HFFc6 (cell line): ENCODE data around the gene SARNP. TPM values are rescaled to one million over a fixed set of nuclear protein-coding genes. Genes with fewer than 3 reads are reported as not detected.

Source experiments
- DNase-seq: peaks from one replicate; pipeline ENCODE4 v3.0.0-alpha.2; 2018
- H3K27ac Mint-ChIP-seq: 2 replicates; pipeline ENCODE4 v1.8.0; 2020; ENCODE audit warnings: mild to moderate bottlenecking, mixed read lengths
- H3K27me3 Mint-ChIP-seq: 2 replicates; pipeline ENCODE4 v1.8.0; 2021; ENCODE audit warnings: mild to moderate bottlenecking, moderate library complexity, mixed read lengths; ENCODE audit not compliant: insufficient read depth
- H3K36me3 Mint-ChIP-seq: 2 replicates; pipeline ENCODE4 v1.8.0; 2021; ENCODE audit warnings: low read depth, mixed read lengths
- H3K4me1 Mint-ChIP-seq: 2 replicates; pipeline ENCODE4 v1.8.0; 2020; ENCODE audit warnings: low read depth, mixed read lengths
- H3K4me3 Mint-ChIP-seq: 2 replicates; pipeline ENCODE4 v1.8.0; 2020; ENCODE audit warnings: mild to moderate bottlenecking, moderate library complexity, mixed read lengths
- H3K9me3 Mint-ChIP-seq: 2 replicates; pipeline ENCODE4 v1.8.0; 2020; ENCODE audit warnings: mild to moderate bottlenecking, mixed read lengths
- total RNA-seq, 6 experiments: library from RNA; stranded (reverse); fragmentation: NEBNext Ultra II Directional; extraction: Animal tissue kit (Norgen Biotek cat#: 25700); gene quantifications; 2 replicates in 1 of 6; 3 replicates in 5 of 6; pipeline ENCODE4 v1.2.3, GENCODE V29; 2021
- TF ChIP-seq, protein P1 (sequence below): fragments of 200-600 bp; sonication (generic); IDR thresholded peaks from 2 replicates; pipeline ENCODE4 v1.5.0; 2021; ENCODE audit warnings: antibody characterized with exemption, mild to moderate bottlenecking

The SARNP gene
- total RNA-seq, 6 experiments from 2014 or later = 68.9 to 85.5 (median 78.4) TPM

DNA sequence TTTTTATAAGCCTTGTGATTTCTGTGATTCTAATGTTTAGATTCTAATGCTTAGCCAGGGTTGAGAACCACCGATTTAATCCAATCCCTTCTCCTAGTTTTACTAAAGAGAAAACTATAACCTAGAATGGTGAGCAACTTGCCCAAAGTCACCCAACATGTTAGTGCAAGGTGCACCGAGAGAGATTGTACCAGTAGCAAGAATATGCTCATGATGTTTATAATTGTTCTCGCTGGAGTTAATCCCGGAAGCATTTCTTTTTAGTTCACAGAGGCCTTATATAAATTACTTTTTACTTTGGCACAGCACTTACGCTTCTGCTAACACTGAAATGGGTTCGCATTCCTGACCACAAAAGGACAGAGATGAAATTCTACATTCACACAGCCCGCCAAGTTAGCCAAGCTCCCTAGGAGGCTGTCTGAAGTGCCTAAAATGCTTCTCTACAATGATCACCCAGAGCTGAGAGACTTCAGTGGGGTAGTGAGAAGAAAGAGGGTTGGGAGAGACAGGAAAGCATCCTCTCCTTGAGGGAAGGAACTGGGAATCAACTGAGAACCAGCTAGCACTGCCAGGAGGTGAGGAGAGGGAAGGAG is 102.3 kb downstream of the SARNP start:
- peaks cover 10% of the 10 kb centered on the region for H3K27me3 Mint-ChIP-seq
- DNase-seq = no peak
- TF ChIP-seq, protein P1, sequence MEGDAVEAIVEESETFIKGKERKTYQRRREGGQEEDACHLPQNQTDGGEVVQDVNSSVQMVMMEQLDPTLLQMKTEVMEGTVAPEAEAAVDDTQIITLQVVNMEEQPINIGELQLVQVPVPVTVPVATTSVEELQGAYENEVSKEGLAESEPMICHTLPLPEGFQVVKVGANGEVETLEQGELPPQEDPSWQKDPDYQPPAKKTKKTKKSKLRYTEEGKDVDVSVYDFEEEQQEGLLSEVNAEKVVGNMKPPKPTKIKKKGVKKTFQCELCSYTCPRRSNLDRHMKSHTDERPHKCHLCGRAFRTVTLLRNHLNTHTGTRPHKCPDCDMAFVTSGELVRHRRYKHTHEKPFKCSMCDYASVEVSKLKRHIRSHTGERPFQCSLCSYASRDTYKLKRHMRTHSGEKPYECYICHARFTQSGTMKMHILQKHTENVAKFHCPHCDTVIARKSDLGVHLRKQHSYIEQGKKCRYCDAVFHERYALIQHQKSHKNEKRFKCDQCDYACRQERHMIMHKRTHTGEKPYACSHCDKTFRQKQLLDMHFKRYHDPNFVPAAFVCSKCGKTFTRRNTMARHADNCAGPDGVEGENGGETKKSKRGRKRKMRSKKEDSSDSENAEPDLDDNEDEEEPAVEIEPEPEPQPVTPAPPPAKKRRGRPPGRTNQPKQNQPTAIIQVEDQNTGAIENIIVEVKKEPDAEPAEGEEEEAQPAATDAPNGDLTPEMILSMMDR = no peak
- H3K4me3 Mint-ChIP-seq = peak overlapping the region; percentile 92
- no peaks in the 10 kb centered on the region for H3K9me3 Mint-ChIP-seq
- H3K36me3 Mint-ChIP-seq = no peaks in the 10 kb centered on the region
- peak overlapping the region; percentile 90 for H3K27ac Mint-ChIP-seq
- peaks cover 72% of the 10 kb centered on the region for H3K4me1 Mint-ChIP-seq

GRCh38 chr12:55713721-55714120 is 103.8 kb downstream of the SARNP start:
- TF ChIP-seq, protein P1 = no peak
- Mint-ChIP-seq H3K9me3 (no peaks in the 10 kb centered on the region), H3K36me3 (no peaks in the 10 kb centered on the region), H3K4me1 (peaks cover 70% of the 10 kb centered on the region), H3K4me3 (peak overlapping the region; percentile 62), H3K27ac (peak overlapping the region; percentile 80), H3K27me3 (peaks cover 18% of the 10 kb centered on the region)
- DNase-seq = peak; percentile 83

DNA sequence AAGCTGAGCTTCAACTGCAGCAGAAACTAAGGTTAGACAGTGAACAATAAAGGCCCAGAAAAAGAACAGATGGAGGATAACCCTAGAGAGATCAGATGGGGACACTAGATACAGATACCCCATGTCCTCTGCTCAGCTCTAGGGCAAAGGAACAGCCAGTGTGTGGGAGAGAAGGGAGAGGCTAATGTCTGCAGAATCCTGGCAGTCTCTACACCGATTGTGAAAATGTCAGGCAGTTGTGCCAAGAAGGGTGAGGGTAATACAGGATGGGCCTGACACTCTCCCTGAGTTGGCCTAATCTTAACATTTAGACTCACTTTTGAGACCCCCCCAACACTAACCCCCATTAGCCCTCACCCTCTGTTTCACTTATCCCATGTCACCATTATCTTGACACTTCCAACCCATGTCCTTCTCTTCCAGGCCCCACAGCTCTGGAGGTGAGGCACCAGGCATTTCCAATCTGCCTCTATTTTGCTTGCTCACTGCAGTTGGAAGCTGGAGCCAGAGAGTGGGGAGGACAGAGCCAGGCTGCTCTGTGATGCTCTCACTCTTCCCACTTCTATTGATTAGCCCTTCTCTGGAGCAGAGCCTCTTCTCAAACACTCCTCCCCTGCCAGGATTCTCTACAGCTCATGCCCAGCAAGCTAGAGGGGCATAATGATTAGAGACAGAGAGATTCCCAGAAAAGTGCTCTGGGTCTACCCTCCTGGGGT is 104.7 kb downstream of the SARNP start:
- no peak for DNase-seq
- H3K9me3 Mint-ChIP-seq = no peaks in the 10 kb centered on the region
- TF ChIP-seq, protein P1 = no peak
- H3K4me3 Mint-ChIP-seq = no peak overlapping the region
- H3K27me3 Mint-ChIP-seq = peaks cover 21% of the 10 kb centered on the region
- peak overlapping the region; percentile 80; the same call in 1 of the 2 replicates for H3K27ac Mint-ChIP-seq
- peaks cover 69% of the 10 kb centered on the region for H3K4me1 Mint-ChIP-seq
- no peaks in the 10 kb centered on the region for H3K36me3 Mint-ChIP-seq

GRCh38 chr12:55711786-55712553 is 105.6 kb downstream of the SARNP start:
- peaks cover 22% of the 10 kb centered on the region for H3K27me3 Mint-ChIP-seq
- DNase-seq = no peak
- TF ChIP-seq, protein P1 = no peak
- no peak overlapping the region; the same call in 1 of the 2 replicates for H3K27ac Mint-ChIP-seq
- no peak overlapping the region for H3K4me3 Mint-ChIP-seq
- H3K4me1 Mint-ChIP-seq = peaks cover 65% of the 10 kb centered on the region
- H3K36me3 Mint-ChIP-seq = no peaks in the 10 kb centered on the region
- H3K9me3 Mint-ChIP-seq = no peaks in the 10 kb centered on the region

- H3K27ac Mint-ChIP-seq = no peak overlapping the region
- H3K27me3 Mint-ChIP-seq = peaks cover 19% of the 10 kb centered on the region
Observed at GRCh38 chr12:55708695-55709233, 108.8 kb downstream of the SARNP start.

More at GRCh38 chr12:55708695-55709233, 108.8 kb downstream of the SARNP start:
- Mint-ChIP-seq H3K4me3 (peak overlapping the region; percentile 86), H3K36me3 (no peaks in the 10 kb centered on the region), H3K4me1 (peaks cover 49% of the 10 kb centered on the region), H3K9me3 (no peaks in the 10 kb centered on the region)
- no peak for DNase-seq
- TF ChIP-seq, protein P1 = no peak
